Neutrophil (primary cell): Measurements from ENCODE around the gene GATD1.

ENCODE experiments used
- H3K27ac ChIP-seq: fragments of 200-600 bp; sonication (generic); 2 replicates; pipeline ENCODE4 v1.5.1; 2016; ENCODE audit warnings: mild to moderate bottlenecking, moderate library complexity
- H3K27me3 ChIP-seq: fragments of 200-600 bp; sonication (generic); 2 replicates; pipeline ENCODE4 v1.6.0; 2016; ENCODE audit warnings: mild to moderate bottlenecking
- H3K36me3 ChIP-seq: fragments of 200-600 bp; sonication (generic); 2 replicates; pipeline ENCODE4 v1.5.1; 2017
- H3K4me1 ChIP-seq, 2 experiments: fragments of 200-600 bp in 1 of 2; sonication (generic) in 1 of 2; 1 replicate in 1 of 2; 2 replicates in 1 of 2; pipeline versions ENCODE4 v1.5.1 to v1.6.1; 2013 to 2016; ENCODE audit warnings: low read depth in 1 of 2, low read length in 1 of 2, mild to moderate bottlenecking in 1 of 2, moderate library complexity in 1 of 2; ENCODE audit not compliant: control insufficient read depth in 1 of 2, insufficient read depth in 1 of 2
- H3K4me3 ChIP-seq, 2 experiments: fragments of 200-600 bp in 1 of 2; sonication (generic) in 1 of 2; 1 replicate in 1 of 2; 2 replicates in 1 of 2; pipeline ENCODE4 v1.5.1; 2013 to 2016; ENCODE audit warnings: low read depth in 1 of 2, low read length in 1 of 2, mild to moderate bottlenecking in 1 of 2, moderate library complexity in 1 of 2
- H3K9me3 ChIP-seq: fragments of 200-600 bp; sonication (generic); 2 replicates; pipeline ENCODE4 v1.5.1; 2016
- TF ChIP-seq, protein P1 (sequence below): fragments of 200-600 bp; sonication (generic); IDR thresholded peaks from 2 replicates; pipeline ENCODE4 v1.5.1; 2016; ENCODE audit warnings: antibody characterized with exemption

The GATD1 gene, protein sequence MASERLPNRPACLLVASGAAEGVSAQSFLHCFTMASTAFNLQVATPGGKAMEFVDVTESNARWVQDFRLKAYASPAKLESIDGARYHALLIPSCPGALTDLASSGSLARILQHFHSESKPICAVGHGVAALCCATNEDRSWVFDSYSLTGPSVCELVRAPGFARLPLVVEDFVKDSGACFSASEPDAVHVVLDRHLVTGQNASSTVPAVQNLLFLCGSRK

DNA sequence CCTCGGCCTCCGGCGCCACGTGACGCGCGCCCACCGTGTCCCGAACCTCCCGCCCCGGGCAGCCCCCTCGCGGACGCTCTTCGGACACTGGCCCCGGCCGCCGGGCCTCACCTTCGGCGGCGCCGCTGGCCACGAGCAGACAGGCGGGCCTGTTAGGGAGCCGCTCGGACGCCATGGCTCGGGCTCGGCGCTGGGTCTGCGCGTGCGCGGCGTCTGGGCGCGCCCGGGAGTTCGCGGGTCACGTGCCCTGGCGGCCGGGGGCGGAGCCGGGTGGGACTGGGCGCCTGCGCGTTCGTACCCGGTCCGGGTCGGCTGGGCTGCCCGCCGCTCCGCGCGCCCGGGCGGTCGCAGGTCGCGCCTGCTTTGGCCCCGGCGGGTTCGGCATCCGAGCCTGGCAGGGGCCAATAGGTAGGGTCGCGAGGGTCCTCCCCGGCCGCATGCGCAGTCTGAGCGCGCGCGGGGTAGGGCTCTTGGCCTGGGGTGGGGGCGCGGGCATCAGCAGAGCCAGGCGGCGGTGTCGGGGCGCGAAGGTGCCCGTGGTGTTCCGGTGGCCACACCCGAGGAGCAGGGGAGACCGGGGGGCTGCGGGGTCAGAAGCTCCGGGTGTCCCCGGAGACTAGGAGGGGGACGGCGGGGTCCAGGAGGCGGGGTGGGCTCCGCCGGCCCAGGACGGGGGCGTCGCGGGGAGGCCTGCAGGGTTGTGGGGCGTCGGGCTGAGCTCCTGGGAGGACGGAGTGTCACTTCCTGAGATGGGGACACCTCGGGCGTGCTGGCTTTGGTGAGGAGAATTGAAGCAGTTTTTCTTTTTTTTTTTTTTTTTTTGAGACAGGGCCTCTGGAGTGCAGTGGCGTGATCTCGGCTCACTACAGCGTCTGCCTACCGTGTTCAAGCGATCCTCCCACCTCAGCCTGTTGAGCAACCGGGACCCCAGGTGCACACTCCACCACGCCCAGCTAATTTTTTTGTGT, at the start of gene GATD1:
Gene GATD1 (minus strand): TSS at position 200 of the 968 bp plus-strand sequence. CDS start 25 bp downstream, at position 175.
- peak within 1 kb of the TSS; percentile 75 for H3K27ac ChIP-seq
- TF ChIP-seq, protein P1, sequence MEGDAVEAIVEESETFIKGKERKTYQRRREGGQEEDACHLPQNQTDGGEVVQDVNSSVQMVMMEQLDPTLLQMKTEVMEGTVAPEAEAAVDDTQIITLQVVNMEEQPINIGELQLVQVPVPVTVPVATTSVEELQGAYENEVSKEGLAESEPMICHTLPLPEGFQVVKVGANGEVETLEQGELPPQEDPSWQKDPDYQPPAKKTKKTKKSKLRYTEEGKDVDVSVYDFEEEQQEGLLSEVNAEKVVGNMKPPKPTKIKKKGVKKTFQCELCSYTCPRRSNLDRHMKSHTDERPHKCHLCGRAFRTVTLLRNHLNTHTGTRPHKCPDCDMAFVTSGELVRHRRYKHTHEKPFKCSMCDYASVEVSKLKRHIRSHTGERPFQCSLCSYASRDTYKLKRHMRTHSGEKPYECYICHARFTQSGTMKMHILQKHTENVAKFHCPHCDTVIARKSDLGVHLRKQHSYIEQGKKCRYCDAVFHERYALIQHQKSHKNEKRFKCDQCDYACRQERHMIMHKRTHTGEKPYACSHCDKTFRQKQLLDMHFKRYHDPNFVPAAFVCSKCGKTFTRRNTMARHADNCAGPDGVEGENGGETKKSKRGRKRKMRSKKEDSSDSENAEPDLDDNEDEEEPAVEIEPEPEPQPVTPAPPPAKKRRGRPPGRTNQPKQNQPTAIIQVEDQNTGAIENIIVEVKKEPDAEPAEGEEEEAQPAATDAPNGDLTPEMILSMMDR = peak; percentile 32
- no peaks in the 10 kb centered on the region for H3K9me3 ChIP-seq
- peaks cover 4% of the 10 kb centered on the region for H3K36me3 ChIP-seq
- peak within 1 kb of the TSS; percentile 68 to 95 for H3K4me3 ChIP-seq
- peaks cover 20 to 21% of the 10 kb centered on the region in 2 experiments for H3K4me1 ChIP-seq
- H3K27me3 ChIP-seq = no peaks in the 10 kb centered on the region

DNA sequence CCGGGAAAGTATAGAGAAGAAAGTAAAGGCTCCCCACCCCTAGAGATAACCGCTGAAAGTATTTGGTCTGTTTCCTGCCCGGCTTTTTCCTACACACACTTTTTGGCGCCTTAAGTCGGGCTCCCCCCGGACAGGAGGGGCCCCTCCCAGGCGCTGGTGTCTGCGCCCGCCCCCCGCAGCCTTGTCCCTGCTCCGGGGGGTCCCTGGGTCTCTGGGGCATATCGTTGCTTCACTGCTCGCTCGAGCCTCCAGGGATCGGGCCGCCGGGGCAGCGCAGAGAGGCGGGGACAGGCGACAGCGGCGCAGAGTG, 49.5 kb upstream of the GATD1 start:
- no peaks in the 10 kb centered on the region for H3K9me3 ChIP-seq
- H3K27ac ChIP-seq = peak overlapping the region; percentile 80
- peaks cover 29% of the 10 kb centered on the region for H3K27me3 ChIP-seq
- peaks cover 85 to 97% of the 10 kb centered on the region in 2 experiments for H3K4me1 ChIP-seq
- TF ChIP-seq, protein P1 = no peak
- H3K36me3 ChIP-seq = peaks cover 38% of the 10 kb centered on the region
- H3K4me3 ChIP-seq = peak overlapping the region; percentile 68 to 80

DNA sequence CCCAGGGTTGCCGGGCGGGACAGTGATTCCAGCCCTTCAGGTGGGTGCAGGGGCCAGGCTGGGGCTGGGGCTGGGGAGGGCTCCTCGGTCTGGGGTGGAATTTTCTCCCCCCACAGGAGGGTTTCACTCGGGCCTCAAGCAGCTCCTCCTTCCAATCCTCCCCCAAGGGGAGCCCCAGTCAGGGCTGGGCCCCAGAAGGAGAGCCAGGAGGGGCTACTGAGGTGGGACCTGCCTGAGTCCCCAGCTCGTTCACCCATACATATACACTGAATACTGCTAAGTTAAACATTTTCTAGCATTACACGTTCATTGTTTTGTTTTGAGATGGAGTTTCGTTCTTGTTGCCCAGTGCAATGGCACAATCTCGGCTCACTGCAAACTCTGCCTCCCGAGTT, 48.9 kb upstream of the GATD1 start:
- H3K9me3 ChIP-seq = no peaks in the 10 kb centered on the region
- H3K27me3 ChIP-seq = peaks cover 23% of the 10 kb centered on the region
- peak overlapping the region; percentile 68 to 80 for H3K4me3 ChIP-seq
- peak overlapping the region; percentile 80 for H3K27ac ChIP-seq
- TF ChIP-seq, protein P1 = no peak
- H3K36me3 ChIP-seq = peaks cover 39% of the 10 kb centered on the region
- H3K4me1 ChIP-seq = peaks cover 88 to 97% of the 10 kb centered on the region in 2 experiments

DNA sequence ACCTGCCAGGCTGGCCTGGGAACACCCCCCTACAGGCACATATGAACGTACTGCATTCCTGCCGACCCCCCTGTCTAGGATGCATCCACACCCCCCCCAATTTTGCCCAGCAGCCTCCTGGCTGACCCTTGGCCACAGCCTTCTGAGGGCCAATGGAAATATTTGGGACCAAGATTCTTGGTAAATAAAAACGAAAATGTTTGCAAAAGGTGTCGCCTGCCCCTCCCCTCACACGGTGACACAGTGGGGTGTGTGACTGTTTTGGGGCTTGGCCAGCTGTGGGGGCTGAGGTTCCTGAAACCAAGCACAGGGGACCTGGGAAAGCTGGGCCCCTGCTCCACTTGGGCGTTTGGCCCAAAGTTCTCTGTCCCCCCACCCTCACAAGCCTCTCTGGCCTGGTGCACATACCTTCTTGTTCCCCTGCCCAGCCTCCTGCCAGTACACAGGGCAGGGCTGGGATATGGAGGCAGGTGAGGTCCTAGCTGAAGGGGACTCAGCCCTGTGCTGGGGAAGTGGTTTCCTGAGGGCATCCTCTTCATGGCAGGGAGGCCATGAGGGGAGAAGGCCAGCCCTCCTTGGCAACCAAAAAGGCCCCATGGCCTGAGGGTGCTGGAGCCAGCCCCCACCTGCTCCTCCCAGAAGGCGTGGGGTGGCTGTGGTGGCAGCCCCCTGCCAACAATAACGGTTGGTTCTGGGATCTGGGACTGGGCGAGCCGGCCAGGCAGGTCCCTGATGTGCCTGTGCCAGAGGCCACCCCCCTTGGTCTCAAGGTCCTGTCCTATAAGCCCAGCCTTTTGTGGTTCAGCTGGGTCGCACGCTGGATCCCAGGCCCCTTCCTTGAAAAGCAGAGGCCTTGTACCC, 48.3 kb upstream of the GATD1 start:
- Histone ChIP-seq H3K9me3 (no peaks in the 10 kb centered on the region), H3K36me3 (peaks cover 39% of the 10 kb centered on the region), H3K27me3 (peaks cover 17% of the 10 kb centered on the region), H3K4me1 (peaks cover 88 to 97% of the 10 kb centered on the region in 2 experiments), H3K27ac (peak overlapping the region; percentile 80), H3K4me3 (no peak overlapping the region)
- TF ChIP-seq, protein P1 = no peak

DNA sequence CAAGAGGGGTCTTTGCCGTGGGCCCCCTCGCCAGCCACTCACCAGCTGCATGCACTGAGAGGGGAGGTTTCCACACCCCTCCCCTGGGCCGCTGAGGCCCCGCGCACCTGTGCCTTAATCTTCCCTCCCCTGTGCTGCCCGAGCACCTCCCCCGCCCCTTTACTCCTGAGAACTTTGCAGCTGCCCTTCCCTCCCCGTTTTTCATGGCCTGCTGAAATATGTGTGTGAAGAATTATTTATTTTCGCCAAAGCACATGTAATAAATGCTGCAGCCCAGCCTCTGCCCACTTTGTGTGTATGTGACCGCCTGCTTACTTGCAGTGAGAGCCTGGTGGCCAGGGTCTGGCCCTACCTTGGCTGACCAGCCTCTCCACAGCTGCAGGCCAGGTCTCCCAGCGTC, 47.7 kb upstream of the GATD1 start:
- peaks cover 87 to 96% of the 10 kb centered on the region in 2 experiments for H3K4me1 ChIP-seq
- peak overlapping the region; percentile 100 for H3K27ac ChIP-seq
- TF ChIP-seq, protein P1 = no peak
- H3K36me3 ChIP-seq = peaks cover 39% of the 10 kb centered on the region
- H3K9me3 ChIP-seq = no peaks in the 10 kb centered on the region
- H3K27me3 ChIP-seq = peaks cover 11% of the 10 kb centered on the region
- no peak overlapping the region for H3K4me3 ChIP-seq
